Lung microvascular endothelial cell (primary cell): ENCODE data around the gene NIPSNAP3A. TPM values are rescaled to one million over a fixed set of nuclear protein-coding genes. Genes with fewer than 3 reads are reported as not detected.
A peak's percentile ranks its signal among the peaks of the same experiment; 100 is the strongest.
"Not testable (repeated sequence)": the region's sequence is repeated elsewhere in the genome, so short reads cannot be mapped to it uniquely, and the experiment has no call there.

Experiments
- DNase-seq, 2 donors: peaks; one replicate each; pipeline versions ENCODE4 v3.0.0 to v3.0.0-alpha.2; 2010; ENCODE audit warnings: low read depth in 2 of 2
- total RNA-seq: library from RNA; depleted of rRNA; stranded (reverse); fragments of >200 nt; gene quantifications from 2 replicates; pipeline ENCODE4 v1.2.1, GENCODE V29; 2014

NIPSNAP3A gene
- total RNA-seq = 33.9 and 41.2 TPM in 2 replicates

DNA sequence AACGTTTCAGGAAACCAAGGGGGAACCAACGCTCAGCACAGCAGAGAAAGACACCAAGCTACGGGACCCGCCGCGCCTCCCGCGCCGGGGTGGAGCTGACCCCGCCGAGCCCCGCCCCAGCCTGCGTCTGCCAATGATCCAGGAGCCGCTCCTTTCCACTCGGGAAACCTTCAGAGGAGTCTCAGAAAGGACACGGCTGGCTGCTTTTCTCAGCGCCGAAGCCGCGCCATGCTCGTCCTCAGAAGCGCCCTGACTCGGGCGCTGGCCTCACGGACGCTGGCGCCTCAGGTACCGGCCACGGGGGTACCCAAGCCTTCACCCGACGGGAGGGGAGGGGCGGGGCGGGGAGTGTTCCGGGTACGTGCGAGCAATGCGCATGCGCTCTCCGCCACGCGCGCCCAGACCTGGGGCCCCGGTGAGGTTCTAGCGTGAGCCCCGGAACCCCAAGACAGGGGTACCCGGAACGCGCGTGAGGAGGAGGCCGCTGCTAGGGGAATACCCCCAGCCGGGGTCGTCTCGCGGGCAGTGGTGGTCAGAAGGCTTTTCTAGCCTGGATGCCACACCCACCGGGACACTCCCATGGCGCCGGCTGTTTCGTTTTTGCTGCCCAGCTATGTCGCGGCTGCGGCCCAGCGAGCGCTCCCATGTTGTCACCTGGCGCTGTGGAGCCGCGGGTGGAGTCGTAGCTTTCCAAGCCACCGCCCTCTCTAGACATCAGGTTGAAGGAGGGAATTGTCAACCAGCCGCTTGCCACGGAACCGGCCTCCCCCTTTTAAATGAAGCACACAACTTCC lies at the start of gene NIPSNAP3A:
TSS of gene NIPSNAP3A (plus strand) at position 119 of the 794 bp plus-strand sequence. CDS start at position 229, 110 bp downstream.
- peak; percentile 77 to 79 for DNase-seq

- DNase-seq = no peak
Measured at GRCh38 chr9:104700306-104700705, 47.2 kb upstream of the NIPSNAP3A start.

DNA sequence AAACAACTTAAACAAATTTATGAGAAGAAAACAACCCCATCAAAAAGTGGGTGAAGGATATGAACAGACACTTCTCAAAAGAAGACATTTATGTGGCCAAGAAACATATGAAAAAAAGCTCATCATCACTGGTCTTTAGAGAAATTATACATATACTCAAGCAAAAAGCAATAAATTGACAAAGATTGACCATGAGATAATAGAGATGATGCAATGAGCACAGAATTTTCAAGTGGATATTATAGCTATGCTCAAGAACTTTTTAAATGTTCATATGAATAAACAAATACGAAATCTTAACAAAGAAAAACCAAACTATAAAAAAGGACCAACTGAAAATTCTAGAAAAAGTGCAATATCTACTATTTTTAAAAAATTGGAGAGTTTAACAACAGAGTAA lies 38.7 kb upstream of the NIPSNAP3A start:
- not testable (repeated sequence) for DNase-seq

DNA sequence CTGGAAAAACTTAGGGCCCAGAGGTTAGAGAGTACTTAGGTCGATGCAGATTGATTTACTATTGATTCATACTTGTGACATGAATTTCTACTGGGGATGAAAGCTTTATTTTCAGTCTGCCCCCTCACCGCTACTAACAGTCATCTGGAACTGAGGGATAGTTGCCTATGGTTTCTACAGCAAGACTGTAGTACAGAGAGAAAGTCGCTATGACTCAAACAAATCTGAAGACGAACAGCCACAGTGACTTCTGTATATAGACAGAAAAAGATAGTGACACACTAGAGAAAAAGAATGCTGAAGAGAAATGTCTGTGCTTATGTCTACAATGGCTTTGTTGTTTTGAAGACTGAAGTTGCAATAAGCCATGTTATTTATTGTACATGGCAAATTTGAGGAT lies 35.9 kb upstream of the NIPSNAP3A start:
- no peak for DNase-seq

- no peak for DNase-seq
Measured at GRCh38 chr9:104725014-104725413, 22.5 kb upstream of the NIPSNAP3A start.

GRCh38 chr9:104738452-104738851 lies 9.0 kb upstream of the NIPSNAP3A start:
- DNase-seq = no peak

GRCh38 chr9:104740621-104741020 lies 6.9 kb upstream of the NIPSNAP3A start:
- peak; percentile 27 to 68 for DNase-seq

- DNase-seq = peak; percentile 81 to 83
Measured at GRCh38 chr9:104743376-104743985, 4.0 kb upstream of the NIPSNAP3A start.

- no peak for DNase-seq
Measured at GRCh38 chr9:104745852-104746251, 1.6 kb upstream of the NIPSNAP3A start.

DNA sequence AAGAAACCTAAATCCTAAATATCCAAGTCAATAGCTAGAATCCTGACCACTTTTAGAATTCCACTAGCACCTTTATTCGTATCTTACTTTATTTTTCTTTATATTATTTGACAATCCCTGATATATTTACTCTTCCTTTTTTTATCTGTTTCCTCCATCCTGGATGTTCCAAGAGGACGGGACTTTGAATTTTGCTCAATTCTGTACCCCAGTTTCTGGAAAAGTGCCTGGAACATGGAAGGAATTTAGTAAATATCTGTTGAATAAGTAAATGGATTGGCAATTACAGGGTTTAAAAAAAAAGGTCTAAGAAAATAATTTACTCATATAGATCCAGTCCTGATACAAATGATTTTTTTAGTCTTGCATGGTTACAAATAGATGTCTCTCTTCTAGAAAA lies 1.2 kb upstream of the NIPSNAP3A start:
- no peak for DNase-seq

DNA sequence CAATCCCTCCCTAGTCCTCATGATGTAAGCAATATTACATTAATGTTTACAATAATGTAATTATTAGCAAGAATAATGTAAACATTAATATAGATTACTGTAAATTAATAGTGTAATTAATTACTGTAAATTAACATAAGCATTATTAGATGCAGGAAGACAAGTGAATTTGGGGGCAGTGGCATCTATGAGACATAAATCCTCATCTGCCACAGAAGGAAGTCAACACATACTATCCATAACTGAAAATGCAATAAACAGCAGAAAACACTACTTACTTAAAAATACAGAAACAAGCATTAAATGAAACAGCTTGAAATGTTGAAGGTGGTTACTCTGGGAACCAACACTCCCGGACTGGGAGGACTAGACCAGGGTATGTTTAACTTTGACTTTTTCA lies 685 bp upstream of the NIPSNAP3A start:
- no peak for DNase-seq

DNA sequence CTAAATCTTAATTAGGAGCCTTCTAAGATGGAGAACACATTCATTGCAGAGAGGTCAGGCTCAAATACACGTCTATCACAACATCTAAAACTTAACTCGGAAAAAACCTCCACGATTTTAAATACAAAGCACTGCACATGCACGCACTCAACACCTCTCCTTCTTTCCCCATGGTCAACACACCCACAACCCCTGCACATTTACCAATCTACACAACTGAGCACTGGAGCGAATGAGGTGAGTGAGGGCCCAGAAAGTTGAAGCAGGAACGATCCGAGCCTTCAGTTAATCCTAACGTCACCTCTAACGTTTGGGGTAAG lies 278 bp upstream of the NIPSNAP3A start:
- DNase-seq = no peak

- DNase-seq = peak; percentile 48 to 59
Measured at GRCh38 chr9:104748359-104749031, 1.0 kb downstream of the NIPSNAP3A start.

- DNase-seq = no peak
Measured at GRCh38 chr9:104750185-104750767, 2.8 kb downstream of the NIPSNAP3A start.

DNA sequence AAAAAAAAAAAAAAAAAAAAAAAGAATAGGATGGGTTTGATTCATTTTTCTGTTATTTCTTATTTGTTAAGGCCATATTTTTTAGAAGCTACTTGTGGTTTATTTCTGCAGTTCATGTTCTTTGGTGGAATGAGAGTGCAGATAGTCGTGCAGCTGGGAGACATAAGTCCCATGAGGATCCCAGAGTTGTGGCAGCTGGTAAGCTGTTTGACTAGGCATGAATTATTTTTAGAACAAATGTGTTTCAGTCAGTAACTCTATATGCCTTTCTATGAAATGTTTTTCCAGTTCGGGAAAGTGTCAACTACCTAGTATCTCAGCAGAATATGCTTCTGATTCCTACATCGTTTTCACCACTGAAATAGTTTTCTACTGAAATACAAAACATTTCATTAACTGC lies 11.5 kb downstream of the NIPSNAP3A start:
- no peak for DNase-seq

GRCh38 chr9:104765138-104765537 lies 17.7 kb downstream of the NIPSNAP3A start:
- DNase-seq = no peak

DNA sequence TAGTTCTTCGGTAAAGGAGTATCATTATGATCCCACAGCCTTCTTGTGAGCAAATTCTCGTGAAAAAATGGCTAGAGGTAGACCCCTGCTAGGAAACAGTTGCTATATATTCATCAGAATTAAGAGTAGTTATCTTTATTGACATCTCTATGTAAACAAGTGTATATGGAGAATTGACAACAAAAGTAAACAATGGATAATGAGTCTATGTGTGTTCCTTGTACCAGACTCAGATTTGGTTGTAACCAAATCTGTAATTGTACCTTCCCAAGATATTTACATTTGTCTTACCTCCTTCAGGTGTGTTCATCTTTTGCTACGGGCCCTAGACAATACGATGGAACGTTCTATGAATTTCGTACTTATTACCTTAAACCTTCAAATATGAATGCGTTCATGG lies 18.5 kb downstream of the NIPSNAP3A start:
- no peak for DNase-seq

- no peak for DNase-seq
Measured at GRCh38 chr9:104767507-104767906, 20.0 kb downstream of the NIPSNAP3A start.

GRCh38 chr9:104769029-104769428 lies 21.5 kb downstream of the NIPSNAP3A start:
- DNase-seq = not testable (repeated sequence)

DNA sequence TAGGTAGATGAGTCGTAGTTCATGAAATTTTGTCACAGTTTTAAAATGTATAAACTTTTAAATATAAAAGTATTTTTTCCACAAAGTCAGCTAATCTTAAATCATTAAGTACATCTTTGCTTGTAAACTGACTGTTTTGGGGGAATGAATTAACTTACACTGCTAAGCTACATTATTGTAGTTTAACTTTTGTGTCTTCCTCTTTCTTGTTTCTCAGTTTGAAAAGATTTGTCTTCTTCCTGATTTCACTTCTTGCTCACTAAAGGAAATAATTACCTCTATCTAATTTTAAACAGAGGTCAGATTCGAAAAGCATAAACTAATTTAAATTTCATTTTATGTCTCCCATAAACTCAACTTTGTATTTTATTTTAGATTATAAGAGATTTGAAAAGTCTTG lies 22.2 kb downstream of the NIPSNAP3A start:
- no peak for DNase-seq

GRCh38 chr9:104772714-104773510 lies 25.4 kb downstream of the NIPSNAP3A start:
- no peak for DNase-seq
